ENCODE data around the gene IQSEC2. TPM values are rescaled to one million over a fixed set of nuclear protein-coding genes. Genes with fewer than 3 reads are reported as not detected.

The IQSEC2 gene
- total and polyA plus RNA-seq, 9 of the 15 experiments (the other 6 are each of a cell fraction or from before 2014, with no cell fraction given), result 2.7 to 41.8 (median 20.1) TPM

DNA sequence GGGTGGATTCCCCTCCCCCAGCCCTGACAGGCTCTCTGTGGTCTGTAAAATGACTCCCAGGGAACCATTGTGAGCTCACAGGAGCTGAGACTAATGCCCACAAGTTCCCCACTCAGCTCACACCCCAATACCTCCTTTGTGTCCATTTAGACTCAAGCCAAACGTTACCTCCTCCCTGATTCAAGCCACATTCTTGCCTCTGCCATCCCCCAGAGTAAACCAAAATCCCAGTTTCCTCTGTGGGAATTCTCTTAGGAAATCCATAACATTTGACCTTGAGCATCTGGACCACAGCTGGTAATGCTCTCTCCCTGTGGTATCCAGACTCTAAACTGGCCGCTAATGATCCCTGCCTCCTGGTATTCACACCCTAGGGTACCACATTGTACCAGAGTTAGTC lies 30.1 kb downstream of the IQSEC2 start:
- Histone ChIP-seq H3K4me2 (ENCODE audit: insufficient read depth, low read length) (no peak overlapping the region; the same call in 1 of the 2 replicates), H3K79me2 (ENCODE audit: control insufficient read depth, insufficient read depth, low read length) (peaks cover 43% of the 10 kb centered on the region), H4K20me1 (replicated peaks; ENCODE audit: control insufficient read depth, insufficient read depth, low read length) (no peaks in the 10 kb centered on the region), H2AFZ (ENCODE audit: low read depth, low read length) (no peak overlapping the region), H3K9me1 (ENCODE audit: control insufficient read depth, insufficient read depth, low read length) (no peaks in the 10 kb centered on the region), H3K36me3 (ENCODE audit: control insufficient read depth, insufficient read depth, low read length) (peaks cover 58% of the 10 kb centered on the region; the same call in 2 of the 3 replicates), H3K27me3 (ENCODE audit: control insufficient read depth in 2 of 2, insufficient read depth in 2 of 2, low read length in 2 of 2) (no peaks in the 10 kb centered on the region), H3K9ac (ENCODE audit: insufficient read depth in 1 of 2, low read depth in 2 of 2, low read length in 2 of 2) (no peak overlapping the region), H3K27ac (ENCODE audit: extremely low read depth, low read depth, low read length) (no peak overlapping the region), H3K4me1 (replicated peaks in 1 of 2; ENCODE audit: control insufficient read depth in 2 of 2, insufficient read depth in 2 of 2, low read length in 2 of 2) (peaks cover 17 to 29% of the 10 kb centered on the region in 2 experiments; a peak in 4 of 5 replicates), H3K4me3 (no peak overlapping the region), H3K9me3 (replicated peaks; ENCODE audit: control insufficient read depth, insufficient read depth, low read depth, low read length) (0 out of 2 replicates have a peak, but pooled peaks cover 3% of the 10 kb centered on the region)
- ChIA-PET POLR2A (interaction anchor here (0.6 to 1.3 kb wide), 2 partner anchors 16 to 125 kb away, joined by 3 to 4 read pairs; no protein-coding TSS in a partner anchor), CTCF (ENCODE audit: low intra/inter-chr PET ratio) (no interaction called here)
- no TSS peak for BruUV-seq (replicated peaks)
- DNase-seq (ENCODE audit: extremely low read depth in 1 of 4, low spot score in 3 of 4) (no peak), FAIRE-seq (no peak), ATAC-seq (no peak)
- intact Hi-C loops (cut with micrococcal nuclease), result no loop called here
- WGBS (ENCODE audit: insufficient coverage, low coverage, missing lambda C conversion rate), result 61% methylated on average over 2 of the region's 2 CpGs
- in situ Hi-C loops (cut with MboI), result no loop called here
- TF ChIP-seq ZNF124 (CRISPR knock-in tag; IDR thresholded peaks at IDR 0.05) (no peak), ZBTB17 (CRISPR knock-in tag; IDR thresholded peaks at IDR 0.05) (no peak), E2F3 (CRISPR knock-in tag; IDR thresholded peaks at IDR 0.05) (no peak), ETV5 (CRISPR knock-in tag; IDR thresholded peaks at IDR 0.05; ENCODE audit: low read depth) (no peak), ZNF395 (CRISPR knock-in tag; IDR thresholded peaks at IDR 0.05) (no peak)

Measured in K562 (cell line).